Subcutaneous adipose tissue (tissue), 4 donors: ENCODE measurements around the gene COX7B2. TPM values are rescaled to one million over a fixed set of nuclear protein-coding genes. Genes with fewer than 3 reads are reported as not detected.

Source experiments
- CTCF ChIP-seq: fragments of 450-650 bp; IDR thresholded peaks from one replicate; pipeline ENCODE4 v1.5.1; 2016; ENCODE audit warnings: low read depth, mild to moderate bottlenecking, control low read depth, antibody characterized with exemption, moderate library complexity
- total RNA-seq, 4 donors: library from RNA; depleted of rRNA; stranded (reverse); fragments of >200 nt; gene quantifications; one replicate each; pipeline ENCODE4 v1.1.0, GENCODE V29; 2016

Gene COX7B2
- total RNA-seq, result not detected

GRCh38 chr4:46909078-46909477 lies at the start of gene COX7B2:
TSS of gene COX7B2 (minus strand) at chr4:46909245. CDS start at chr4:46735192, 174,053 bp downstream.
- no peak for TF ChIP-seq CTCF

- TF ChIP-seq CTCF, result no peak
These were observed 47.4 kb upstream of the COX7B2 start for GRCh38 chr4:46956451-46956850.

- TF ChIP-seq CTCF, result no peak
These were observed 46.6 kb upstream of the COX7B2 start for GRCh38 chr4:46955601-46956000.

- TF ChIP-seq CTCF, result no peak
These were observed 45.6 kb upstream of the COX7B2 start for GRCh38 chr4:46954643-46955042.

- TF ChIP-seq CTCF, result no peak
These were observed 44.5 kb upstream of the COX7B2 start for GRCh38 chr4:46953564-46953963.

GRCh38 chr4:46952451-46952850 lies 43.4 kb upstream of the COX7B2 start:
- no peak for TF ChIP-seq CTCF

- TF ChIP-seq CTCF, result no peak
These were observed 41.8 kb upstream of the COX7B2 start for GRCh38 chr4:46950826-46951225.
